Sigmoid colon (tissue), 3 donors: ENCODE results near the gene ANO2.

ENCODE experiments used
- POLR2A ChIP-seq, 2 donors: fragments of 450-650 bp; IDR thresholded peaks; one replicate each; pipeline ENCODE4 v1.6.1; 2016; ENCODE audit warnings: antibody characterized with exemption in 2 of 2, mild to moderate bottlenecking in 2 of 2, moderate library complexity in 2 of 2
- TF ChIP-seq, protein P1 (sequence below), 4 experiments: fragments of 450-650 bp in 3 of 4; fragments of 200-600 bp in 1 of 4; IDR thresholded peaks; one replicate each; pipeline ENCODE4 v1.5.1; 2016 to 2019; ENCODE audit warnings: antibody characterized with exemption in 4 of 4, mild to moderate bottlenecking in 3 of 4, moderate library complexity in 2 of 4

- no peak for TF ChIP-seq POLR2A (IDR thresholded peaks at IDR 0.05)
- TF ChIP-seq, protein P1, sequence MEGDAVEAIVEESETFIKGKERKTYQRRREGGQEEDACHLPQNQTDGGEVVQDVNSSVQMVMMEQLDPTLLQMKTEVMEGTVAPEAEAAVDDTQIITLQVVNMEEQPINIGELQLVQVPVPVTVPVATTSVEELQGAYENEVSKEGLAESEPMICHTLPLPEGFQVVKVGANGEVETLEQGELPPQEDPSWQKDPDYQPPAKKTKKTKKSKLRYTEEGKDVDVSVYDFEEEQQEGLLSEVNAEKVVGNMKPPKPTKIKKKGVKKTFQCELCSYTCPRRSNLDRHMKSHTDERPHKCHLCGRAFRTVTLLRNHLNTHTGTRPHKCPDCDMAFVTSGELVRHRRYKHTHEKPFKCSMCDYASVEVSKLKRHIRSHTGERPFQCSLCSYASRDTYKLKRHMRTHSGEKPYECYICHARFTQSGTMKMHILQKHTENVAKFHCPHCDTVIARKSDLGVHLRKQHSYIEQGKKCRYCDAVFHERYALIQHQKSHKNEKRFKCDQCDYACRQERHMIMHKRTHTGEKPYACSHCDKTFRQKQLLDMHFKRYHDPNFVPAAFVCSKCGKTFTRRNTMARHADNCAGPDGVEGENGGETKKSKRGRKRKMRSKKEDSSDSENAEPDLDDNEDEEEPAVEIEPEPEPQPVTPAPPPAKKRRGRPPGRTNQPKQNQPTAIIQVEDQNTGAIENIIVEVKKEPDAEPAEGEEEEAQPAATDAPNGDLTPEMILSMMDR (IDR thresholded peaks at IDR 0.05): no peak
These were observed 396.0 kb downstream of the ANO2 start for GRCh38 chr12:5549011-5549410.
